AG09319 (cell line): ENCODE measurements around the gene MAD2L1BP.
"Not testable (repeated sequence)": the region's sequence is repeated elsewhere in the genome, so short reads cannot be mapped to it uniquely, and the experiment has no call there.

Source experiments
- DNase-seq: peaks from one replicate; pipeline ENCODE4 v3.0.0-alpha.2; 2010; ENCODE audit warnings: low read depth; ENCODE audit errors: extremely low read depth
- TF ChIP-seq, protein P1 (sequence below): IDR thresholded peaks from 2 replicates; pipeline ENCODE4 v1.5.1; 2011; ENCODE audit warnings: low read depth, mild to moderate bottlenecking, inconsistent platforms, low read length, moderate library complexity

The MAD2L1BP gene

DNA sequence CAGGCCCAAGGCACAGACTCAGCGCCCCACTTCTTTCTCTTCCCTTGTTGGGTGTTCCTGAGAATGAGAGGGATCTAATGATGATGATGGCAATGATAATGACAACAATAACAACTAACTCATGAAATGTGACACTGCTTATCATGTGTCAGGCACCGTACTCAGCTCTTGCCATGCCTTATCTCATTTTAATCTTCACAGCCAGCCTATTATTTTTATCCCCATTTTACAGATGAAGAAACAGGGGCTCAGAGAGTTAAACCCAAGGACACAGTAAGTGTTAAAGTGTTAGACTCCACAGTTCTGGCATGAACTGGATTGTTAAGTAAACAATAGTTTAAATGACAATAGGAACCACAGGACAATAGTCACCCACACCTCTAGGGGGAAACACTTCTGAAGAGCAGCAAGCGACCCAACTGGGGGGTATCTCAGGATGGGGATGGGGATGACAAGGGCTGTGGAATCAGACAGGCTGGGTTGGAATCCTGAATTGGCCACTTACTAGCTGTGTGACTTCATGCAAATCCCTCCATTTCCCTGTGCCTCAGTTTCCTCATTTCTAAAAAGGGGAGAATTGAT lies 21.7 kb downstream of the MAD2L1BP start:
- TF ChIP-seq, protein P1, sequence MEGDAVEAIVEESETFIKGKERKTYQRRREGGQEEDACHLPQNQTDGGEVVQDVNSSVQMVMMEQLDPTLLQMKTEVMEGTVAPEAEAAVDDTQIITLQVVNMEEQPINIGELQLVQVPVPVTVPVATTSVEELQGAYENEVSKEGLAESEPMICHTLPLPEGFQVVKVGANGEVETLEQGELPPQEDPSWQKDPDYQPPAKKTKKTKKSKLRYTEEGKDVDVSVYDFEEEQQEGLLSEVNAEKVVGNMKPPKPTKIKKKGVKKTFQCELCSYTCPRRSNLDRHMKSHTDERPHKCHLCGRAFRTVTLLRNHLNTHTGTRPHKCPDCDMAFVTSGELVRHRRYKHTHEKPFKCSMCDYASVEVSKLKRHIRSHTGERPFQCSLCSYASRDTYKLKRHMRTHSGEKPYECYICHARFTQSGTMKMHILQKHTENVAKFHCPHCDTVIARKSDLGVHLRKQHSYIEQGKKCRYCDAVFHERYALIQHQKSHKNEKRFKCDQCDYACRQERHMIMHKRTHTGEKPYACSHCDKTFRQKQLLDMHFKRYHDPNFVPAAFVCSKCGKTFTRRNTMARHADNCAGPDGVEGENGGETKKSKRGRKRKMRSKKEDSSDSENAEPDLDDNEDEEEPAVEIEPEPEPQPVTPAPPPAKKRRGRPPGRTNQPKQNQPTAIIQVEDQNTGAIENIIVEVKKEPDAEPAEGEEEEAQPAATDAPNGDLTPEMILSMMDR = no peak
- no peak for DNase-seq

DNA sequence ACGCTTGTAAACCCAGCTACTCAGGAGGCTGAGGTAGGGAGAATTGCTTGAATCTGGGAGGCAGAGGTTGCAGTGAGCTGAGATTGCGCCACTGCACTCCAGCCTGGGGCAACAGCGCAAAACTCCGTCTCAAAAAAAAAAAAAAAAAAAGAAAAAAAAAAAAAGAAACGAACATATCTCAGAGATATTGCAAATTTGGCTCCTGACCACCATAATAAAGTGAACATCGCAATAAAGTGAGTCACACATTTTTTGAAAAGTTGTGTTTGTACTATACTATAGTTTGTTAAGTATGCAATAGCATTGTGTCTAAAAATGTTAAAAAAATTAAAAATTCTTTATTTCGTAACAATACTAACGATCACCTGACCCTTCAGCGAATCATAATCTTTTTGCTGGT lies 22.5 kb downstream of the MAD2L1BP start:
- TF ChIP-seq, protein P1 = no peak
- no peak for DNase-seq

DNA sequence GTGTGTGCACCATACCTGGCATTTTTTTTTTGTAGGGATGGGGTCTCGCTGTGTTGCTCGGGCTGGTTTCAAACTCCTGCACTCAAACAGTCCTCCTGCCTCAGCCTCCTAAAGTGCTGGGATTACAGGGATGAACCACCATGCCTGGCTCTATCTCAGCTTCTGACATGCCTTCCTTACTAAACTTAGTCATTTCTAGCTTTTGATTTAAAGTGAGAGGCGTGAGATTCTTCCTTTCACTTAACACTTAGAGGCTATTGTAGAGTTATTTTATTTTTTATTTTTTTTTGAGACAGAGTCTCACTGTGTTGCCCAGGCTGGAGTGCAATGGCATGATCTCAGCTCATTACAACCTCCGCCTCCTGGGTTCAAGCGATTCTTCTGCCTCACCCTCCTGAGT lies 27.3 kb downstream of the MAD2L1BP start:
- DNase-seq = not testable (repeated sequence)

DNA sequence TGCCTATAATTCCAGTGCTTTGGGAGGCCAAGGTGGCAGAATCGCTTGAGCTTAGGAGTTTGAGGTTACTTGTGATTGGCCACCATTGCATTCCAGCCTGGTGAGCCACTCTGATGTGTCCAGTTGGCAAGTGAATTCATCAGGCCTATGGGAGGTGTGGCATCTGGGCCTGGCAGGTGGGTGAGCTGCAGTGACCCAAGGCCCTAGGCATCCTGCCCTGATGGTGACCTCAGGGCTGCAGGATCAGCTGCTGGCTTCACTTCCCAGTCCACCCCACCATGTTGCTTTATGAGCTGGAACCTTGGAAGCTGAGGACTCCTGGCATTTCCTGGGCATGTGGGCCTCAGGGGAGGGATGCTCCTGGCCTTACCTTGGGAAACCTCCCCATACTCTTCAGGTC lies 29.7 kb downstream of the MAD2L1BP start:
- DNase-seq = no peak
- TF ChIP-seq, protein P1 = no peak

DNA sequence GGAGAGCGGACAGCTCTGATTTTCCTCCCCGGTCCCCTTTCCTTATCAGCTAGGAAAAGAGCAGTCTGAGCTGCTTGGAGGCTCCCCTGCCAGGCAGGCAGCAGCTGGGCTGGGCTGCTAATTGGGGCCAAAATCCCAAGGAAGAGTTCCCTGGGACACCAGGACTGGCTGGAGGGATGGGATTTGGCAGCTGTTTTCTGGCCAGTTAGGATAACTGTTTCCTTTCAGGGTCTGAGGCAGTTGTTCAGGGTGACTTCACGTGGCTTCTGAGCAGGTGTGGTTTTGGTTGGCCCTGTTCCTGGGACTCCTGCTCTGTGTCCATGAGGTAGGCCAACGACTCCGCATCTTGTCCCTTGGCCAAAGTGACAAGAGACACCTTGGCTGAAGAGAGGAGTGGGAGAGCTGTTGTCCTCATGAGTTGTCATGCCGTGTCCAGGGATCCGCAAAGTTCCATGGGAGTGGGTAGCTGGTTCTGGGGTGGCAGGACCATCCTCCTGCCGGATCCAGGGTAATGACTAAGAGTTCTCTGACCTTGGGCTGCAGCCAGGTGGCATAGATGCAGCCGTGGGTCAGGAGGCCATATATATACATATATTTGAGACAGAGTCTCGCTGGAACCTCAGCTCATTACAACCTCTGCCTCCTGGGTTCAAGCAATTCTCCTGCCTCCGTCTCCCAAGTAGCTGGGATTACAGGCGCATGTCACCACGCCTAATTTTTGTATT lies 30.7 kb downstream of the MAD2L1BP start:
- TF ChIP-seq, protein P1 = no peak
- no peak for DNase-seq

DNA sequence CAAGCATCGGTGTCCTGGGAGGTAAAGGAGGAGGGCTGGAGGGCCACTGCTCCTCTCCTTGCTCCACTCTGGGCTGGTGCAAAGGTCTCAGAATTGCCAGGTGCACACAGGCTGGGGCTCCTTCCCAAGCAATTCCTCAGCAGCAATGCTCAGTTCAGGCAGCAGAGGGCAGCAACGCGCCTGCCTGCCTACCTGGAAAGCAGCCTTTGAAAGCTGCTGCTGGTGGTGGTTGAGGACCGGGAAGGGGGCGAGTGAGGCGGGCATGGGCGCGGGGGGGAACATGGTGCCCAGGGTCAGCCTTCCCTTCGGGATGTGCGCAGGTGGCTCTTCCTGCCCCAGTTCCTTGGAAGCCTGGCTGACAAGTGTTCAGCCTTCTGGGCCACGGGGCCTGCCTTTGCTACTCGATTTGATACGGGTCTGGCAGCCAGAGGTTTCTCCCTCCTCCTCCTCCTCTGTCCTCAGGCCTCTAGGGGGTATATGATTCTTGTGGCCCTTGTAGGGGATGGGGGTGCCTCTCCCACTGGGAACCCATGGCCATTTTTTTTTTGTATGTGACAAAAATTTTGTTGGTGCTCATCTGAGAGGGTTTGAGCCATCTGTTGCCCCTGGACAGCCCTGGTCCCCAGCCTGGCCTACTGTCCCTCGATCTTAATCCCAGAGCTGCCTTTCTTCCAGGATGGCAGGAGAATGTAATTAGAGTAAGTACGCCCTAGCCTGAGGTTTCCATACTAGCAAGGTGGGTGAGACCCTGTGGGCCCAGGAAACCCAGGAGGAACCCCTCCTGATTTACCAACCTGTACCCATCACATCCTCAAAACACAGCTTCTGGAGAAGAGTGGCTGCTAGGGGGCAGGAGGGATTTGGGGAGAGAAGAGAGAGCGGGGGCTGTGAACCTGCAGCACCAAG lies 31.9 kb downstream of the MAD2L1BP start:
- DNase-seq = peak; percentile 27

More for the DNA sequence above, 31.9 kb downstream of the MAD2L1BP start:
- TF ChIP-seq, protein P1 = no peak; the same call in none of the 2 replicates
